ENCODE data around the gene PRKAA2.

Gene PRKAA2

GRCh38 chr1:56709269-56709880 lies 64.3 kb downstream of the PRKAA2 start:
- no peaks in the 10 kb centered on the region for H3K27me3 ChIP-seq (replicated peaks; ENCODE audit: control insufficient read depth, insufficient read depth, low read length, poor library complexity, severe bottlenecking)
- H3K27ac ChIP-seq (ENCODE audit: insufficient read depth, low read length, poor library complexity, severe bottlenecking): no peak overlapping the region
- H3K36me3 ChIP-seq (ENCODE audit: control insufficient read depth, insufficient read depth, low read length): no peaks in the 10 kb centered on the region
- no peaks in the 10 kb centered on the region for H3K9me3 ChIP-seq (ENCODE audit: control insufficient read depth, low read length)
- no peak overlapping the region for H3K4me3 ChIP-seq (ENCODE audit: insufficient read depth, low read depth, low read length, poor library complexity, severe bottlenecking)
- H3K4me1 ChIP-seq (ENCODE audit: control insufficient read depth, insufficient read depth, low read length, poor library complexity, severe bottlenecking): no peaks in the 10 kb centered on the region
- DNase-seq: no peak

- no peak for DNase-seq
- no peak overlapping the region for H3K4me3 ChIP-seq (ENCODE audit: insufficient read depth, low read depth, low read length, poor library complexity, severe bottlenecking)
- no peak overlapping the region for H3K27ac ChIP-seq (ENCODE audit: insufficient read depth, low read length, poor library complexity, severe bottlenecking)
- no peaks in the 10 kb centered on the region for H3K27me3 ChIP-seq (replicated peaks; ENCODE audit: control insufficient read depth, insufficient read depth, low read length, poor library complexity, severe bottlenecking)
- H3K9me3 ChIP-seq (ENCODE audit: control insufficient read depth, low read length): no peaks in the 10 kb centered on the region
- H3K4me1 ChIP-seq (ENCODE audit: control insufficient read depth, insufficient read depth, low read length, poor library complexity, severe bottlenecking): no peaks in the 10 kb centered on the region
- no peaks in the 10 kb centered on the region for H3K36me3 ChIP-seq (ENCODE audit: control insufficient read depth, insufficient read depth, low read length)
These were observed 64.9 kb downstream of the PRKAA2 start for GRCh38 chr1:56709995-56710394.

GRCh38 chr1:56710646-56711045 lies 65.5 kb downstream of the PRKAA2 start:
- Histone ChIP-seq H3K36me3 (ENCODE audit: control insufficient read depth, insufficient read depth, low read length) (no peaks in the 10 kb centered on the region), H3K27me3 (replicated peaks; ENCODE audit: control insufficient read depth, insufficient read depth, low read length, poor library complexity, severe bottlenecking) (no peaks in the 10 kb centered on the region)
- no peak for DNase-seq

DNA sequence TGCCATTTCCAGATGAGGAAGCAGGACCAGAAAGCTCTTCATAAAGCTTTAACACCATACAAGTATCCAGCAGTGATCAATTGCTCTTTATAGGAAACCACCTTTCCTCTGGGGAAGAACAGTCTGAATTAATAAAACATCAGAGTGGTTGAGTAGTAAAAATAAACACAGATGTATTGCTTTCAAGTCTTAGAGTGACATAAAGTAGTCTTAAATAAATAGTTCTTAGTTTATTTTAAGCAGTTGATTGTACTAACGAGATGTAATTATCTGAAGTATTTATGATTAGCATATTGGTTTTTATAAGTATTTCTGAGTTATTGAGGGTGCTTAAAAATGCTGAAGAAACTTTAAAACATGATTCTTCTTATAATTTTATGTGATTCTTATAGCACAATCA lies 67.0 kb downstream of the PRKAA2 start:
- Histone ChIP-seq H3K27ac (ENCODE audit: insufficient read depth, low read length, poor library complexity, severe bottlenecking) (no peak overlapping the region), H3K4me3 (ENCODE audit: insufficient read depth, low read depth, low read length, poor library complexity, severe bottlenecking) (no peak overlapping the region), H3K36me3 (ENCODE audit: control insufficient read depth, insufficient read depth, low read length) (no peaks in the 10 kb centered on the region), H3K4me1 (ENCODE audit: control insufficient read depth, insufficient read depth, low read length, poor library complexity, severe bottlenecking) (no peaks in the 10 kb centered on the region), H3K9me3 (ENCODE audit: control insufficient read depth, low read length) (no peaks in the 10 kb centered on the region), H3K27me3 (replicated peaks; ENCODE audit: control insufficient read depth, insufficient read depth, low read length, poor library complexity, severe bottlenecking) (no peaks in the 10 kb centered on the region)
- DNase-seq: no peak

More at GRCh38 chr1:56710646-56711045, 65.5 kb downstream of the PRKAA2 start:
- no peak overlapping the region for H3K27ac ChIP-seq (ENCODE audit: insufficient read depth, low read length, poor library complexity, severe bottlenecking)
- no peaks in the 10 kb centered on the region for H3K4me1 ChIP-seq (ENCODE audit: control insufficient read depth, insufficient read depth, low read length, poor library complexity, severe bottlenecking)
- H3K9me3 ChIP-seq (ENCODE audit: control insufficient read depth, low read length): no peaks in the 10 kb centered on the region
- H3K4me3 ChIP-seq (ENCODE audit: insufficient read depth, low read depth, low read length, poor library complexity, severe bottlenecking): no peak overlapping the region

- no peak for DNase-seq
- no peaks in the 10 kb centered on the region for H3K36me3 ChIP-seq (ENCODE audit: control insufficient read depth, insufficient read depth, low read length)
- H3K4me1 ChIP-seq (ENCODE audit: control insufficient read depth, insufficient read depth, low read length, poor library complexity, severe bottlenecking): no peaks in the 10 kb centered on the region
- H3K9me3 ChIP-seq (ENCODE audit: control insufficient read depth, low read length): no peaks in the 10 kb centered on the region
- no peak overlapping the region for H3K27ac ChIP-seq (ENCODE audit: insufficient read depth, low read length, poor library complexity, severe bottlenecking)
- H3K4me3 ChIP-seq (ENCODE audit: insufficient read depth, low read depth, low read length, poor library complexity, severe bottlenecking): no peak overlapping the region
- no peaks in the 10 kb centered on the region for H3K27me3 ChIP-seq (replicated peaks; ENCODE audit: control insufficient read depth, insufficient read depth, low read length, poor library complexity, severe bottlenecking)
These were observed 68.0 kb downstream of the PRKAA2 start for GRCh38 chr1:56713112-56713511.

GRCh38 chr1:56715156-56715555 lies 70.0 kb downstream of the PRKAA2 start:
- Histone ChIP-seq H3K4me3 (ENCODE audit: insufficient read depth, low read depth, low read length, poor library complexity, severe bottlenecking) (no peak overlapping the region), H3K27ac (ENCODE audit: insufficient read depth, low read length, poor library complexity, severe bottlenecking) (no peak overlapping the region)
- no peak for DNase-seq

DNA sequence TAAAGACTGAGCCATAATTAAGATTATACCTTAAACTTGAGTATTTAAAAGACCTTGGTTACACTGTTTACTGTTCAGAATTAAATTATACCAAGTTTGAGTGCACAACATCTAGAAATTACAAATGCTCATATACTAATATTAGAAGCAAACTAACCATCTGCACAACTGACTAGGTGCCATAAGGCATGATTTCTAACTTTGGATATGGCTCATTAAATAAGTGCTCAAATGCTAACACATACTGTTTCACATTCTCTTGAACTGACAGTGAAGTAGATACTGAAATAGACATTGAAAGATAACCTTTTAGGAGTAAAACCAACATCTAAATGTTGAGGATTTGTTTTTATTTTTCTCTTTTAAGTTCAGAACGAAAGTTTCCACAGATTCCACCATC lies 74.1 kb downstream of the PRKAA2 start:
- Histone ChIP-seq H3K27me3 (replicated peaks; ENCODE audit: control insufficient read depth, insufficient read depth, low read length, poor library complexity, severe bottlenecking) (no peaks in the 10 kb centered on the region), H3K4me3 (ENCODE audit: insufficient read depth, low read depth, low read length, poor library complexity, severe bottlenecking) (no peak overlapping the region), H3K27ac (ENCODE audit: insufficient read depth, low read length, poor library complexity, severe bottlenecking) (no peak overlapping the region), H3K9me3 (ENCODE audit: control insufficient read depth, low read length) (no peaks in the 10 kb centered on the region), H3K4me1 (ENCODE audit: control insufficient read depth, insufficient read depth, low read length, poor library complexity, severe bottlenecking) (no peaks in the 10 kb centered on the region), H3K36me3 (ENCODE audit: control insufficient read depth, insufficient read depth, low read length) (no peaks in the 10 kb centered on the region)
- DNase-seq: no peak

More at GRCh38 chr1:56715156-56715555, 70.0 kb downstream of the PRKAA2 start:
- no peaks in the 10 kb centered on the region for H3K36me3 ChIP-seq (ENCODE audit: control insufficient read depth, insufficient read depth, low read length)
- no peaks in the 10 kb centered on the region for H3K27me3 ChIP-seq (replicated peaks; ENCODE audit: control insufficient read depth, insufficient read depth, low read length, poor library complexity, severe bottlenecking)
- H3K4me1 ChIP-seq (ENCODE audit: control insufficient read depth, insufficient read depth, low read length, poor library complexity, severe bottlenecking): no peaks in the 10 kb centered on the region
- H3K9me3 ChIP-seq (ENCODE audit: control insufficient read depth, low read length): no peaks in the 10 kb centered on the region

- Histone ChIP-seq H3K4me3 (ENCODE audit: insufficient read depth, low read depth, low read length, poor library complexity, severe bottlenecking) (no peak overlapping the region), H3K27ac (ENCODE audit: insufficient read depth, low read length, poor library complexity, severe bottlenecking) (no peak overlapping the region), H3K27me3 (replicated peaks; ENCODE audit: control insufficient read depth, insufficient read depth, low read length, poor library complexity, severe bottlenecking) (peaks cover 6% of the 10 kb centered on the region), H3K9me3 (ENCODE audit: control insufficient read depth, low read length) (no peaks in the 10 kb centered on the region), H3K4me1 (ENCODE audit: control insufficient read depth, insufficient read depth, low read length, poor library complexity, severe bottlenecking) (no peaks in the 10 kb centered on the region), H3K36me3 (ENCODE audit: control insufficient read depth, insufficient read depth, low read length) (no peaks in the 10 kb centered on the region)
- no peak for DNase-seq
These were observed 81.6 kb downstream of the PRKAA2 start for GRCh38 chr1:56726706-56727105.

DNA sequence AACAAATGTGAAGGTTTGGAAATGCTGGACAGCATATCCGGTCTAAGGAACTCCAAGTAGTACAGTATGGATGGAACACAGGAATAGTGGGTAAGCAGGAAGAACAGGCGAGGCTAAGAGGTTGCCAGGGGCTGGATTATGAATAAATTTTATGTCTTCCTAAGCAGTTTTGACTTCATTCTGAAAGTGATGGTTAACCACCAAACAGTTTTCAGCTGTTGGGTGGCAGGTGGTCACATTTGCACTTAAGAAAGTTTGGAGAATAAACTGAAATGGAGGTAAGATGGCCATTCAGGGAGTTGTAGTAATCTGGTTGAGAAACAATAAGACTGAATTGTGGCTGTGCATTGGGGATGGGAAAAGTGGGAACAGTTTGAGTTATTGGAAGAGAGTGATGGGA lies 83.8 kb downstream of the PRKAA2 start:
- peaks cover 6% of the 10 kb centered on the region for H3K27me3 ChIP-seq (replicated peaks; ENCODE audit: control insufficient read depth, insufficient read depth, low read length, poor library complexity, severe bottlenecking)
- no peaks in the 10 kb centered on the region for H3K36me3 ChIP-seq (ENCODE audit: control insufficient read depth, insufficient read depth, low read length)
- H3K4me3 ChIP-seq (ENCODE audit: insufficient read depth, low read depth, low read length, poor library complexity, severe bottlenecking): no peak overlapping the region
- no peak overlapping the region for H3K27ac ChIP-seq (ENCODE audit: insufficient read depth, low read length, poor library complexity, severe bottlenecking)
- no peaks in the 10 kb centered on the region for H3K4me1 ChIP-seq (ENCODE audit: control insufficient read depth, insufficient read depth, low read length, poor library complexity, severe bottlenecking)
- no peak for DNase-seq
- H3K9me3 ChIP-seq (ENCODE audit: control insufficient read depth, low read length): no peaks in the 10 kb centered on the region

DNA sequence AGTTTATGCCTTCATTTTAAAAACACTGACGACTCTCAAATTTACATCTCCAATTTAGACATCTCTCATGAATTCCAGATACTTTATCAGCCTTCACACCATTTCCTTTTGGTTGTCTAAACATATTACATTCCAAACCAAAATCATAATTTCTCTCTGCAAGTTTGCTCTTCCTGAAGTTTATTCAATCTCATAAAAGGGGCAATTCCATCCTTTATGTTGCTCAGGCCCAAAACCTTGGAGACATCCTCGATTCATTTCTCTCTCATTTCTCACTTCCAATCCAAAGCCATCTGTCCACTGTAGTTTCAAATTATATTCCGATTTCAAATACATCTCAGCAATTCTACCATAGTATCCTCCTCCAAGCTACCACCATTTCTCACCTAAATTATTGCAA lies 100.1 kb downstream of the PRKAA2 start:
- DNase-seq: no peak
- Histone ChIP-seq H3K9me3 (ENCODE audit: control insufficient read depth, low read length) (no peaks in the 10 kb centered on the region), H3K27ac (ENCODE audit: insufficient read depth, low read length, poor library complexity, severe bottlenecking) (no peak overlapping the region), H3K4me1 (ENCODE audit: control insufficient read depth, insufficient read depth, low read length, poor library complexity, severe bottlenecking) (no peaks in the 10 kb centered on the region), H3K36me3 (ENCODE audit: control insufficient read depth, insufficient read depth, low read length) (no peaks in the 10 kb centered on the region), H3K4me3 (ENCODE audit: insufficient read depth, low read depth, low read length, poor library complexity, severe bottlenecking) (no peak overlapping the region), H3K27me3 (replicated peaks; ENCODE audit: control insufficient read depth, insufficient read depth, low read length, poor library complexity, severe bottlenecking) (no peaks in the 10 kb centered on the region)
